Aorta (tissue), 5 donors: Measurements from ENCODE around the gene EMC9. TPM values are rescaled to one million over a fixed set of nuclear protein-coding genes. Genes with fewer than 3 reads are reported as not detected.

Experiments used
- ATAC-seq: fragments of 200-7000 bp; cut with Tn5 transposase; one replicate; pipeline ENCODE4 v1.9.1; 2022; ENCODE audit warnings: moderate library complexity; ENCODE audit not compliant: low FRiP score
- DNase-seq, 2 donors: peaks; one replicate each; pipeline ENCODE4 v3.0.0-alpha.2; 2020
- H3K27ac ChIP-seq, 2 donors: one replicate each; pipeline ENCODE4 v1.5.1; 2013; ENCODE audit warnings: low read length in 2 of 2, mild to moderate bottlenecking in 2 of 2, moderate library complexity in 2 of 2, control low read depth in 1 of 2, inconsistent platforms in 1 of 2, low read depth in 1 of 2
- H3K27me3 ChIP-seq, 2 donors: one replicate each; pipeline ENCODE4 v1.6.1; 2013; ENCODE audit warnings: control low read depth in 1 of 2, low read length in 1 of 2, mild to moderate bottlenecking in 1 of 2, moderate library complexity in 1 of 2; ENCODE audit not compliant: insufficient read depth in 2 of 2, control insufficient read depth in 1 of 2
- H3K36me3 ChIP-seq, 2 donors: one replicate each; pipeline ENCODE4 v1.6.1; 2013; ENCODE audit warnings: control low read depth in 1 of 2, low read length in 1 of 2, mild to moderate bottlenecking in 1 of 2; ENCODE audit not compliant: insufficient read depth in 2 of 2, control insufficient read depth in 1 of 2
- H3K4me1 ChIP-seq, 2 donors: one replicate each; pipeline ENCODE4 v1.6.1; 2013; ENCODE audit warnings: low read length in 2 of 2, control low read depth in 1 of 2, mild to moderate bottlenecking in 1 of 2, moderate library complexity in 1 of 2; ENCODE audit not compliant: insufficient read depth in 2 of 2, control insufficient read depth in 1 of 2
- H3K4me3 ChIP-seq, 2 donors: one replicate each; pipeline ENCODE4 v1.5.1; 2013; ENCODE audit warnings: low read length in 2 of 2, control low read depth in 1 of 2, mild to moderate bottlenecking in 1 of 2
- H3K9me3 ChIP-seq: one replicate; pipeline ENCODE4 v1.6.1; 2013; ENCODE audit warnings: mild to moderate bottlenecking, low read length; ENCODE audit not compliant: control insufficient read depth
- WGBS, 2 donors: extraction: QIAGEN DNeasy Blood & Tissue Kit; methylation state at CpG; one replicate each; pipeline ENCODE4 v1.1.7; 2013; 5-methylcytosine and 5-hydroxymethylcytosine counted together
- intact Hi-C, 2 donors: fragments of 100-400 bp; cut with DNase I; formaldehyde crosslinking; loops; one replicate each; pipeline versions ENCODE4 v1.14.2 to v1.15.0; 2022
- polyA plus RNA-seq, 2 donors: library from polyadenylated mRNA; stranded (reverse); fragments of 200-250 nt; gene quantifications; one replicate each; pipeline ENCODE4 v1.2.3, GENCODE V29; 2013
- total RNA-seq, 2 donors: library from RNA; stranded (reverse); fragmentation: NEBNext Ultra II Directional; extraction: Animal tissue kit (Norgen Biotek cat#: 25700); gene quantifications; one replicate each; pipeline ENCODE4 v1.2.1, GENCODE V29; 2021
- donor health status: healthy with polysubstance abuse.
- donor health status: Bipolar disorder and iron deficiency.
- donor health status: DM: no; HTN: no; CAD: no.
- donor health status: DM: no; HTN: no; CAD: no.
- donor health status: DM: yes; HTN: yes; CAD: no.

EMC9 gene
- total and polyA plus RNA-seq, 4 donors, result 12.8 to 41.9 (median 16.8) TPM

- 95 to 96% methylated on average over 7 of the region's 7 CpGs for whole genome bisulfite sequencing, 2 donors
- intact Hi-C loops, result no loop called here
- H3K27me3 ChIP-seq, result no peaks in the 10 kb centered on the region
- DNase-seq, result no peak
- no peak for ATAC-seq
- H3K36me3 ChIP-seq, result no peaks in the 10 kb centered on the region
- H3K9me3 ChIP-seq, result no peaks in the 10 kb centered on the region
- H3K4me1 ChIP-seq, result no peaks in the 10 kb centered on the region
- no peak overlapping the region for H3K27ac ChIP-seq
- no peak overlapping the region for H3K4me3 ChIP-seq
Measured at GRCh38 chr14:24185026-24185425, 43.6 kb upstream of the EMC9 start.

DNA sequence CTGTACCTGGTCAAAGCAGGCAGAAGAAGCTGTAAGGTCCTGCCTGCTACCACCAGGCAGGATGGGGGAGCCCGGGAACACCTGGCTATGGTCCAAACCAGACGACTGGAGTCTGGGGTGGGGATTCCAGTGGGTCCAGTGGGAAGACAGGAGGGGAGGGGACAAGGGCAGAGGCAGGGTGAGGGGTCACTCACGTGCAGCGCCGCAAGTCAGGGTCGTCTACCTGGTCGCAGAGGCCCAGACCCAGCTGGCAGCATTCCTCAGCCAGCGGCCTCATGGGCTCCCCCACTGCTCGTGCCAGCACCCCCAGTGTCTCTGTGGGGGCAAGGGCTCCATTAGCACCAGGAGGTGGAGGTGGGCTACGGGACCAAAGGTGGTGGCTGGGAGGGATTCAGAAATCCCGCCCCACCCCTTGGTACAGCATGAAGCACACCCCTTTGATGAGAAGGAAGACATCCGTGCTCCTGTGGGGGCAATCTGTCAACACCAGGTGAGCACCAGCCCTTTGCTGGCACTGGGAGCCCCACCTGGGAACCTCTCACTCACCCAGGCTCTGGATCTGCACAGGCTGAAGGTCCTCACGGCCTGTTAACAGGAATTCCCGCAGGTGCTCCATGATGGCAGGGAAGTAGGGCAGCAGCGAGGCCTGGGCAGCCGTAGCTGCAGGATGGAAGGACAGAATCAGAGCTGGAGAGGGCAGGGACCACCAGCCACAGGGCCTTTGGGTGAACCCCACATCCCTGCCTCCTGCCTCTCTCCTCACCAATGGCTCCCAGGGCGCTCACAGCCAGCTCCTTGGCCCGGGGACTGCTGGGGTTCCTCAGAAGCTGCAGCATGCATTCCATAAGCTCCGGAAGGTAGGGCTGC, 42.9 kb upstream of the EMC9 start:
- Histone ChIP-seq H3K27ac (no peak overlapping the region), H3K36me3 (no peaks in the 10 kb centered on the region), H3K9me3 (no peaks in the 10 kb centered on the region), H3K4me1 (no peaks in the 10 kb centered on the region), H3K27me3 (no peaks in the 10 kb centered on the region), H3K4me3 (no peak overlapping the region)
- DNase-seq (peak in 1 of 2 donors; percentile 69), ATAC-seq (no peak)
- 88 to 91% methylated on average over 17 to 19 of the region's 19 CpGs for WGBS, 2 donors
- intact Hi-C loops, result no loop called here

DNA sequence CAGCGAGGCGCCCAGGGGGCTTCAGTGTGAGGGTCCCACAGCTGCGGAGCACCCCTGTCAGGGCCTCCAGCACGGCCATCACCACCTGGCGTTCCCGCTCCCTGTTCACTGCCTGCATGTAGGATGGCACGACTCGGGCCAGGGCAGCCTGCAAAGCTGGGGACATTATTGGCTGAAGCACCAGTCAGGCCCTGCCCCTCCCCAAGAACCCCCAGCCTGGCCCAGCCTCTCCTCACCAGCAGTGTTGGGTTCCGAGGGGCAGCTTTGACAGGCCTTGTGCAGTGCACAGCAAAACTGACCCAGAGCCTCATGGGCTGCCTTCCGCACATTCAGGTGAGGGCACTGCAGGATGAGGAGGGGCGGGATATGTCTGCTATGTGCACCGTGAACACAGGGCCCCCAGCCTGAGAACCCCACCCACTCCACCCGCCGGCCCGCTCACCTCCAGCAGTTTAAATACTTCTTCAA, 41.7 kb upstream of the EMC9 start:
- no peaks in the 10 kb centered on the region for H3K9me3 ChIP-seq
- intact Hi-C loops, result no loop called here
- 91 to 93% methylated on average over 15 of the region's 15 CpGs for WGBS, 2 donors
- H3K36me3 ChIP-seq, result no peaks in the 10 kb centered on the region
- no peaks in the 10 kb centered on the region for H3K4me1 ChIP-seq
- no peak overlapping the region for H3K27ac ChIP-seq
- no peak overlapping the region for H3K4me3 ChIP-seq
- no peaks in the 10 kb centered on the region for H3K27me3 ChIP-seq
- peak in 1 of 2 donors; percentile 71 for DNase-seq
- ATAC-seq, result no peak

- no peaks in the 10 kb centered on the region for H3K27me3 ChIP-seq
- DNase-seq (no peak), ATAC-seq (no peak)
- intact Hi-C loops, result no loop called here
- no peaks in the 10 kb centered on the region for H3K36me3 ChIP-seq
- no peak overlapping the region for H3K4me3 ChIP-seq
- no peak overlapping the region for H3K27ac ChIP-seq
- H3K4me1 ChIP-seq, result no peaks in the 10 kb centered on the region
- H3K9me3 ChIP-seq, result no peaks in the 10 kb centered on the region
- 85 to 90% methylated on average over 14 of the region's 14 CpGs for WGBS, 2 donors
Measured at GRCh38 chr14:24182110-24182882, 40.9 kb upstream of the EMC9 start.

- Histone ChIP-seq H3K4me1 (no peaks in the 10 kb centered on the region), H3K27me3 (no peaks in the 10 kb centered on the region), H3K9me3 (no peaks in the 10 kb centered on the region), H3K27ac (no peak overlapping the region), H3K4me3 (no peak overlapping the region), H3K36me3 (no peaks in the 10 kb centered on the region)
- WGBS, 2 donors, result 79 to 85% methylated on average over 16 to 19 of the region's 19 CpGs
- intact Hi-C loops, result no loop called here
- no peak for ATAC-seq
- peak; percentile 34 to 64 for DNase-seq
Measured at GRCh38 chr14:24181371-24182077, 40.1 kb upstream of the EMC9 start.

DNA sequence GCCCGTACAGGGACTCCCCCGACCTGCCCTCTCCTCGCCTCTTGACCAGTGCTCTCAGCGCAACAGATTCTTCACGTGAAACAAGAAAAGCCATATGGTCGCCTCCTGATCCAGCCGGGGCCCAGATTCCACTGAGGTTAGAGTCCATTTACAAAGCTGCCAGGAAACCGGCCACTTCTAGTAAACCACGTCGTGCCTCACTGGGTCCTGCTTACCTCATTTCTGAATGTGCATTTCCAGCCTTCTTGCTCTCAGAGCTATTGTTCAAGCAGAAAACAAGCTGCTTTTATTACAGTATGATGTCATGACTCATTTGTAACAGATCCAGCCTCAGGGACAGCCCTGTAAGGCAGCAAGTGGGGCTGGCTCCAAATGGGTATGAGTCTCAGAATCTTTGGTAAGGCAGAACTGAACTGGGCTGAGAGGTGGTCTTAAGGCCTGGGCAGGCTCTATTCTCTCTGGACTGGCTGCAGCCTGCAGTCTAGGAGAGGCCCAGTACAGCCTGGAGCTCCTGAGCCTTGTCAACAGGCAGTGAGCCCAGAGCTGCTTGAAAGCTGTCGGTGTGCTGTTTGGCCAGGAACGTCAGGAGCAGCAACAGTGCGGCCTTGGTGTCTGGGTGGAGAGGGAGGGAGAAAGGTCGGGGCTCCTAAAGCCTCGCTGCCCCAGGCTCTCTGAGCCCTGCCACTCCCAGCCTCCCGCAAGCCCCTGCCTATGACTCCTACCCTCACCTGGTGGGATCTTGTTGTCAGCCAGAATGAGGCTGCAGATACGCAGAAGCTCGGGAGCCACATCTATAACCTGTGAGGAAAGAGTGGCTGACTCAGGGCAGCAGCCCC, 38.8 kb upstream of the EMC9 start:
- no peaks in the 10 kb centered on the region for H3K27me3 ChIP-seq
- ATAC-seq, result peak; percentile 65
- 57 to 69% methylated on average over 18 of the region's 18 CpGs for WGBS, 2 donors

DNA sequence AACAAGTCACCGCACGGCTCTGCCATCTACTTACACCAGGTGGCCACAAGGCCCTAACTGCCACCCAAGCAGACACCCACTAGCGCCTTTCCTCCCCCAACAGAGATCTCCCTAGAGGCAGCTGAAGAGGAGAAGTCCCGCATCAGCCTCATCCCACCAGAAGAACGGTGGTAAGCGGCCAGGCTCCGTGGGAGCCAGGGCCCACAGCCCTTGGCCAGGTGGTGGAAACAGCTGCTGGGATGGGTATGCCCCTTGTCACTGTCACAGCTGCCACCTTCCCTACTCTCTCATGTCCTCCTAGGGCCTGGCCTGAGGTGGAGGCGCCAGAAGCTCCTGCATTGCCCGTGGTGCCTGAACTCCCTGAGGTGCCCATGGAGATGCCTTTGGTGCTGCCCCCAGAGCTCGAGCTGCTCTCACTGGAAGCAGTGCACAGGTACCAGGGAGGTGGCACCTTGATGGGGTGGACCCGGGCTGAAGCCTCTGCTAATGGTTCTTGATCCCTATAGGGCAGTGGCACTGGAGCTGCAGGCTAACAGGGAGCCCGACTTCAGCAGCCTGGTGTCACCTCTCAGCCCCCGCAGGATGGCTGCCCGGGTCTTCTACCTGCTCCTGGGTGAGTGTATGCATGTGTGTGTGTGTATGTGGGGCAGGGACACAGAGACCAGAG, 38.0 kb upstream of the EMC9 start:
- H3K27me3 ChIP-seq, result no peaks in the 10 kb centered on the region
- no peaks in the 10 kb centered on the region for H3K9me3 ChIP-seq
- DNase-seq (peak in 1 of 2 donors; percentile 68), ATAC-seq (no peak)
- no peaks in the 10 kb centered on the region for H3K4me1 ChIP-seq
- no peaks in the 10 kb centered on the region for H3K36me3 ChIP-seq
- 86 to 87% methylated on average over 14 of the region's 14 CpGs for WGBS, 2 donors
- intact Hi-C loops, result no loop called here
- H3K4me3 ChIP-seq, result no peak overlapping the region
- H3K27ac ChIP-seq, result peak overlapping the region in 1 of 2 donors; percentile 11

More for the DNA sequence above, 38.8 kb upstream of the EMC9 start:
- H3K36me3 ChIP-seq, result no peaks in the 10 kb centered on the region
- no peak overlapping the region for H3K4me3 ChIP-seq
- H3K9me3 ChIP-seq, result no peaks in the 10 kb centered on the region
- H3K27ac ChIP-seq, result peak overlapping the region in 1 of 2 donors; percentile 11
- peak in 1 of 2 donors; percentile 63 for DNase-seq
- H3K4me1 ChIP-seq, result no peaks in the 10 kb centered on the region
- intact Hi-C loops, result no loop called here
